Medulla oblongata (tissue), 1 donor: ENCODE results near the gene GNAL.
"Not testable (repeated sequence)": the region's sequence is repeated elsewhere in the genome, so short reads cannot be mapped to it uniquely, and the experiment has no call there.

ENCODE experiments used
- DNase-seq: peaks from one replicate; pipeline ENCODE4 v3.0.0-alpha.2; 2015; ENCODE audit errors: extremely low spot score

The GNAL gene

DNA sequence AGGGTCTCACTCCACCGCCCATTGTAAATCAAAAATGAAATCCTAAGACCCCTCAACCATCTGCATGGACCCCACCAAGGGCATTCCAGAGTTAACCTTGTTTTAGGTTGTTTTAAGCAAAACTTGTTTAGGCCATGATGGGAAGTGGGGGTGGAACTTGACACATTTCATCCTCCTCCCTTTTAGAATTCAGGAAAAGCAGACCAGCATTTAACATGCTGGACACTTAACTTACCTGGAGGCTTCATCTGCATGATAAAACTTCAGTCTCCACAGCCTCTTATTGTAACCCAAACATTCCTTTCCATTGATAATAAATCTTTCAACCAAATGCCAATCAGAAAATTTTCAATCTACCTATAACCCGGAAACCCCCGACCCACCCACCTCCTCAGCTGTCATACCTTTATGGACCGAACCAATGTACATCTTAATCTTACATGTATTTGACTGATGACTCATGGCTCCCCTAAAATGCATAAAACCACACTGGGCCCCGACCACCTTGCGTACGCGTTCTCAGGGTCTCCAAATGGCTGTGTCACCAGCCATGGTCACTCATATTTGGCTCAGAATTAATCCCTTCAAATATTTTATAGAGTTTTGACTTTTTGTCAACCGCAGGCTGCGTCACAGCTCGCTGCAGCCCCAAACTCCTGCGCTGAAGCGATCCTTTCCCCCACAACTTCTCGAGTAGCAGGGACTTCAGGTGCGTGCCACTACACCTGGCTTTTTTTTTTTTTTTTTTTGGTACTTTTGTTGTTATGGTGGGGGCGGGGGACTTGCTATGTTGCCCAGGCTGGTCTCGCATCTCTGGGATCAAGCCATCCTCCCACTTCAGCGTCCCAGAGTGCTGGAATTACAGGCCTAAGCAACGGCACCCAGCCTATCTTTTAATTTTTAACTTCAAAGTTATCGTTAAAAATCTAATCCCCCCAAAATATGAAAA is 218.1 kb downstream of the GNAL start:
- no peak for DNase-seq

GRCh38 chr18:11908182-11909060 is 219.4 kb downstream of the GNAL start, which contains the start of gene MPPE1:
Gene MPPE1 (minus strand): TSS chr18:11908317. CDS start chr18:11897264, 11,053 bp downstream.
- peak; percentile 93 for DNase-seq

- DNase-seq: peak; percentile 50
Measured at GRCh38 chr18:11909061-11909455, 220.0 kb downstream of the GNAL start.

DNA sequence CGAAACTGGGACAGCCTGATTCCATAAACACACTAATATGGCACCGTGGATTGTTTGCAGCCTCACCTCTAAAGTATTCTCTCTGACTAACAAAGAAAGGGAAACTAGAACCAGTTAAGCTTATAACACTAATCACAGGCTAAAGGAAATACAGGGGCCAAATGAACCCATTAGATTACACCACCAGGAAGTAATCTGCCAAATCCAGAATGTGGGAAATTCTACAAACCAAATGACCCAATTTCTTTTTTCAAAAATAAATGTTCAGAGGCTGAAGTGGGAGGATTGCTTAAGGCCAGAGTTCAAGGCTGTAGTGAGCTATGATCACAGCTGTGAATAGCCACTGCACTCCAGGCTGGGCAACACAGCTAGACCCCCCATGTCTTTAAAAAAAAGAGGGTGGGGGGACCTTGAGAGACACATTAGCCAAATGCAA is 220.5 kb downstream of the GNAL start:
- no peak for DNase-seq

DNA sequence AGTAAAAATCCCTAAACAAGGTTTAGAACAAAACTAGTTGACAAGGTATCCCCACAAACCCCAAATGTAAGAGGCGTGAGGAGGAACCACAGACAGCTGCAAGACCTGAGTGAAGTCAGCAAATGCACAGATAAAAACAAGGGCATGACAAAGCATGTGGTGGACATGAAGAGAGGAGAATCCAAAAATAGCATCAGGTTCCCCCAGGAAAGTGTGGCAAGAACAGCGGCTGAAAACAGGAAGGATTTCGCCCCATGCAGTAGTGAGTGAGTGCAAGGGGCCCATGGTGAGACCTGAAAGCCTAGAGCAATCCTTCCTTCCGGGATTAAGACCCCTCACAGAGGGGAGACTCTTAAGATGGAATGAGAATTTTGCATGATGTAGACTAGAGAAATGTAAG is 227.8 kb downstream of the GNAL start:
- DNase-seq: peak; percentile 28

- not testable (repeated sequence) for DNase-seq
Measured at GRCh38 chr18:11919522-11919921, 230.5 kb downstream of the GNAL start.

- DNase-seq: no peak
Measured at GRCh38 chr18:11923450-11923849, 234.4 kb downstream of the GNAL start.

- DNase-seq: no peak
Measured at GRCh38 chr18:11925800-11926481, 236.9 kb downstream of the GNAL start.

- DNase-seq: no peak
Measured at GRCh38 chr18:11927497-11927896, 238.4 kb downstream of the GNAL start.

DNA sequence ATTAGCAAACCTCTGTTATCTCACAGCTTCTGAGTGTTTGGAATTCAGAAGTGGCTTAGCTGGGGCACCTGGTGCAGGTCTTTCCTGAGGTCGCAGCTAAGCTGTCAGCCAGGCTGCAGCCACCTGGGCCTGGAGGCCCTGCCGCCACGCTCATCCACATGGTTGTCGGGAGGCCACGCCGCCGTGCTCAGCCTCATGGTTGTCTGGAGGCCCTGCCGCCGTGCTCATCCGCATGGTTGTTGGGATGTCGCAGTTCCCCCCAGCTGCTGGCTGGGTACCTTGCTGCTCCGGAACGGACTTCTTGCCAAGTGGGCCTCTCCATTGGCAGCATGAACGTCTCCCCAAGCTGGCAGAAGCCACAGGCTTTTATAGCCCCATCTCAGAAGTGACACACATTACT is 243.3 kb downstream of the GNAL start:
- no peak for DNase-seq
